Stimulated activated CD8-positive, alpha-beta memory T cell treated with anti-CD3 and anti-CD28 coated beads, Interleukin-12 subunit alpha, Interleukin-12 subunit beta, amount 100 ng/mL, for 1 hour (primary cell): ENCODE measurements around the gene EYS.
"Not testable (repeated sequence)": the region's sequence is repeated elsewhere in the genome, so short reads cannot be mapped to it uniquely, and the experiment has no call there.

ENCODE experiments used
- DNase-seq: peaks from one replicate; pipeline ENCODE4 v3.0.0-alpha.2; 2020; ENCODE audit warnings: low read depth

Gene EYS

DNA sequence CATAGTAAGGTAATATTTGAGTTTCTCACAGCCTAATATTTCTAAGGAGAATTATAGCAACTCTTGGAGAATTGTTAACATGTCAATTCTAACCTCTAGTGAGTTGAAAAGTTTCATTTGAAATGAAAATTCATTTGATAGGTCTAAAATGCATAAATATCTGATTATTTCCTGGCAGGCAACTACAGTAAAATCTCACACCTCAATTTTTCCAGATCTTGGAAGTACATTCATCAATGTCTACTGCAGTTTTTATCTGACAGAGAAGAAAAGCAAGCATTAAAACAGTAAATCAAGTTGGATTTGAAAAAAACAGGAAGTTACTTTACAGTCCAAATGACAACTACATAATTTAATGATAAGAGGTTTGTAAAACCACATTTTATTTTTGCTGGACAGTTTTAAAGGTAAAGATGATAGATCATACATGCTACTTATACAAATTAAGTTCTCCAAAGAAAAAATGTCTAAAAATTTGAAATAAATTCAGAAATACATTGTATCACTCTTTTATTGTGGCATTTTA, 631.3 kb downstream of the EYS start:
- DNase-seq: no peak

DNA sequence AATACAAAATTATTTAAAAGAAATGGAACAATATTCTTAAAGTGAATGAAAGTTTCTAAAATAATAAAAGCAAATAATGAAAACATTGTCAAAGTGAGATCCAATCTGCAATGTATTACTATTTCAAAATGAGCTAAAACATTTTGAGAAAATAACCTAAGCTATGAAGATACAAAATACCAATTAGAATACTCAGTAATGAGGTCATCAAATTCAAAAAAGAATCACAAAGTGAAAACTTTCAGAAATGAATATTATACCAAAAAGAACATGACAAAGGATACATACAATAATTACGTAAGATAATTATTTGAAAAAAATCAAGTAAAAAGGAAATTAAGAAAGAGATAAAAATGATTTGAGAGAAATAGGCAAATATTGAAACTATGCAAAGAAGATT, 634.5 kb downstream of the EYS start:
- DNase-seq: no peak

DNA sequence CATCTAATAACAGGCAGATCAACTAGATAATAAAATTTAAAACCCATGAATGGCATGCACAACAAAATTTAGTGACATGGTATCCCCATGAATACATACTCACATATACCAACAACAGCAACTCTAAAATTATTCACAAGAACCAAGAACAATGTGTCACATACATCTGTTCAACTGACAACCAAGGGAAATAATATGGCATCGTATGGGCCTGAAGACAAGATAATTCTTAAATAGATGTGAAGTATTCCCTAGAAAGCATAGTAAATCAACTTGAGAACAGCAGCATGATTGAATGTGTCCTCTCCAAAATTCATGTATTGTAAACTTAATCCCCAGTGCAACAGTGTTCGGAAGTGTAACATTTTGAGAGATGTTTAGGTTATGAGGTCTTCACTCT, 635.5 kb downstream of the EYS start:
- no peak for DNase-seq

DNA sequence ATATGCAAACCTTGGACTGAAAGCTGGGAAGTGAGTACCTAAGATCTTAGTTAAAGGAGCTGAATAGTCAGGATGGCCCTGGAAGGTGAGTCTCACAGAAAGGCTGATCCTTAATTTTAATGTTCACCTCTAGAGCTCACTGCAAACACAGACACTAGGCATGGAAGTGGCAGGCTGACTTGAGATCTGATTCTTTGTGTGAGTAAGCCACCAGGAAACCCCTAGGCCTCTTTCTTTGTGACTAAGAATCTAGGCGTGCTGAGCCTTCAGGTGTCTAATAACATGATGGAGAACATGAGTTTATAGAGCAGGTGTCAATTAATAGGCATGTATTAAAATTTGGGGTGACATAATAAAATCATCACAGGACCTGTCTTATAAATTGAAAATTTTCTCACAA, 642.2 kb downstream of the EYS start:
- no peak for DNase-seq

DNA sequence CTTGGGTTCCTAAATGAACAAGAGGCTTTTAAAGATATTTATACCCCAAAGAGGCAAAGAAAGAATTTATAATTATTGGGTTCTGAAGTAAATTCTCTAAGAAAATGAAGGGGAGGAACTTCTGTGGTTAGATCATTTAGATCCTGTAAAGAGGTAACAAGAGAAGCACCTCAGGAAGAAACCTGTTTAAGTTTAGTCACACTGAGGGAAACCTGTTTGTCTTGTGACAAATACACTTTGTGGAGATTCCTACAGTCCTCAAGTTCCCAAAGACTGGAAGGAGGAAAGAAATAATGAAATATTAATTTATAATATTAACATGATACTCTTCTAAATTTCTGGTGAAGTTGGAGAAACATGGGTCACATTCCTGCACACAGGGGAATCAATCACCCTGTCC, 647.5 kb downstream of the EYS start:
- DNase-seq: no peak

DNA sequence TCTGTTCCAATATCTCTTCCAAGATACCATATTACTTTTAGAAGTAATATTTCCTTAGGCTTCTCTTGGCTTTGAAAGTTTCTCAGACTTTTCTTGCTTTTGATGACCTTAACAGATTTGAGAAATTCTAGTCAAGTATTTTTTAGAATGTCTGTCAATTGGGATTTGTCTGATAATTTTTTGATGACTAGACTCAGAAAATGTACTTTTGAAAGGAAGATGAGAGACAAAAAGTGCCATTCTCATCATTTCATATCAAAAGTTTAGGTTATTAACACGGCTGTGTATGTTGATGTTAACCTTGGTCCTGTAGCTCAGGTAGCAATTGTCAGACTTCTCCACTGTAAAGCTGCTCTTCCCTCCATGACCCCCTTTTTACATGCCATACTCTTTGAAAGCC, 651.5 kb downstream of the EYS start:
- no peak for DNase-seq

DNA sequence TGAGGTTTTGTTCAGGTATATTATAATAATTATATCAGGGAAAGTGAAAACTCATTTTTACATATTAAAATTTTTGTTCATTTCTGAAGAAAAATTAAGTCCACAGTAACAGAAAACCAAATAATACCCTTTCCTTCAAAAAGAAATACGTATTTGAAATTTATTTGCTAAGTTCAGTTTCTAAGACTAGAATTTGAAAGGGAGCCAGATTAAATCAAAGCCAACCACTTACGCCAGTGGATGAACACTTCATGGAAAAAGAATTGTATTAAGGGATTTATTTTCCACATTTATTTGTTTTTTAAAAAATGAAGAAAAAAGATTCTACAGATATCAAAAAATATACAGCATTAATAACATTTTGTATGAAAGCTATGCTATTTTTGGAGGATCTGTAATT, 654.4 kb downstream of the EYS start:
- DNase-seq: no peak

DNA sequence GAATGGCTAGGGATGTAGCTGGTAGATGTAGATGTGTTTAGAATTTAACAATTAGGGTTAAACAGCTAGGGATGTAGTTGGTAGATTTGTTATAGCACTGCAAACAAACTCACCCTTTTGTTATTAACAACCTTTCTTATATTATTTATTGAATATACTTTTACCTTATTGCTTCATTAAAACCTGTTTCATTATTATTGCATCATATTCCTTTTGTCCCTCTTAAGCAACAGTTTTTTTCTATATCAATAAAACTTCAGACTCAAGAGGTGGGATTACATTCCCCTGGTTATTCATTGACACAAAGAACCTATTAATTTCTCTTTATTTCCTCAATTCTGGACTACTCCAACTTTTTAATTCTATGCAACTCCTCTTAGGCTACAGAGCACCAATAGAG, 661.2 kb downstream of the EYS start:
- no peak for DNase-seq

DNA sequence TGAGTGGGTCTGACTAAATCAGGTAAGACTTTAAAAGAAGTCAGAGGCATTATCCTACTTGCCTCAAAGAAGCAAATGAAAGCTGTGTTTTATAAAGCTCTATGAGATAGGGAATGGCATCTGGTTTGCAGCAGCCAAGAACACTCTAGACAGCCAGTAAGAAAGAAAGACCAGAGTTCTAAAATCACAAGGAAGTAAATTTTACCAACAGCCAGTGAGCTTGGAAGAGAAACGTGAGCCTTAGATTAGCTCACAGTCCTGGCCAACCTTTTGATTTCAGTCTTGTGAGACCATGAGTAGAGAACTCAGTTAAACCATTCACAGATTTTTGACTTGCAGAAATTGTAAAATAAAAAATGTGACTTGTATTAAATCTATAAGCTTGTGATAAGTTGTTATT, 693.0 kb downstream of the EYS start:
- no peak for DNase-seq

DNA sequence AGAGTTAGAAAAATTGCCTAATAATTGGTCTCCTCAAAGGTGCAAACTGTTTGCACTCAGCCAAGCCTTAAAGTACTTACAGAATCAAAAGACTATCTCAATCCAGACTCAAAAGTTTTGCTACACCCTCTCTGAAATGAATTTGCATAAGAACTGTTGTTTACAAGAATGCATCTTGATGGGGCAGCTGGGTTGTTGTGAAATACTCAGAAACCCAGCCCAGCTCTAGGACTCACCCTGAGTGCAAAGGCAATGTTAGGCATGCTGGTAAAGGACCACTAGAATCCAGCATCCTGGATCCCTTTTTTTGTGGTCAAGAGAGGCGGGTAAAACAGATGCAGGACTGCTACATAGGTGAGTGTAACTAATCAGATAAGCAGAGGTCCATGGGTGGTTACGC, 700.2 kb downstream of the EYS start:
- no peak for DNase-seq

DNA sequence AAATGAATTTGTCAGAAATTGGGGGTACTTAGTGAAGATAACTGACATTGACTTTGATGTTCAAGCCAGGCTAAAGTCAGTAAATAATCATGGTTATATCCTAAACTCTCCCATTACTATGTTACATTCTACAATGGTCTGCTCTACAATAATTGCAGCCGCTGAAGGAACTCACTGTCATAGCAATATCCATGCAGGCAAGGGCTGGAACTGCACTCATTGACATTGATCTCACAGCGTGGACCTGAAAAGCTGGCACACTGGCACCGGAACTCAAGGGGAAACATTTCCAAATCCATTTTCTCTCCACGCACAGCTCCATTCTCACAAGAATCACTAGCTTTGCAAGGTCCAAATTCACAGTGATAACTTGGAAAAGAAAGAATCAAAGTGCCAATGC, 702.7 kb downstream of the EYS start:
- DNase-seq: no peak

DNA sequence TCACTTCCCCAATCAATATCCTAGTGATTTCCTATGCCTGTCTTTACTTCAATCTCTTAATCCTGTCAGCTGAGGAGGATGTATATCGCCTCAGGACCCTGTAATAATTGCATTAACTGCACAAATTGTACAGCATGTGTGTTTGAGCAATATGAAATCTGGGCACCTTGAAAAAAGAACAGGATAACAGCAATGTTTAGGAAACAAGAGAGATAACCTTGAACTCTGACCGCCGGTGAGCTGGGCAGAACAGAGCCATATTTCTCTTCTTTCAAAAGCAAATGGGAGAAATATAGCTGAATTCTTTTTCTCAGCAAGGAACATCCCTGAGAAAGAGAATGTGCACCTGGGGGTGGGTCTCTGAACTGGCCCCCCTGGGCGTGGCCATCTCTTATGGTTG, 704.1 kb downstream of the EYS start:
- DNase-seq: not testable (repeated sequence)

DNA sequence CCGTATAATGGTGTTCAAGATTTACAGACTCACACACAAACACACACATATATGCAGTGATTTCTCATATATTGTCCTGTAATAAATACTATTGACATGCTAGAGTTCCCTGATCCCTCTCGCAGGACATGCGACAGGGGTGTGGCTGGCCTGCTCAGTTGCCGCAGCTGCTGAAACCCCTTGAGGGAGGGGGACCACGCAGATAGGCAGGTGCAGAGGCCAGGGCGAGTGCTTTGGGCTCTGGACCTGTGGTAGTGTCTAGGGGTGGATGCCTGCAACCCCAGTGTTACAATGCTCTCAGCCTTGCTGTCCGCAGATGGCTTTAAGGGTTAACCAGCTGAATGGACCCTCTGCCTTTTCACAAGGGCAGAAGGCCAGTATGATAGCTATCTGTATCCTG, 706.2 kb downstream of the EYS start:
- no peak for DNase-seq

DNA sequence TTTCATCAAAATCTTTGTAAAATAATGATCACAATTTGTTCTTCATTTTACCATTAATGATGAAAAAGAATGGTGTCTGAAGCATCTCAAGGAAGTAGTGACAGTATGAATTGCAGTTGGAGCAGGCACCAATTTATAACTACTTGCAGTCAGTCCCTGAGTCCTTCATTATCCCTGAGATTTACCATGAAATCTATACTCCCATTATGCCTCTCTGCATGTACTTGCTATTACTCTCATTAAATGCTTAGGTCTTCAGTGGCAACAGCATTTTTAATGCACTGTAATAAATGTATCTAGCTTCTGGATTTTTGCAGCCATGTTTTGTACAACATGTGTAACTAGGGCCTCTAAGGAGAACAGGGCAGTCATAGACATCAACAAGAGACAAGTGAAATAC, 708.8 kb downstream of the EYS start:
- no peak for DNase-seq

DNA sequence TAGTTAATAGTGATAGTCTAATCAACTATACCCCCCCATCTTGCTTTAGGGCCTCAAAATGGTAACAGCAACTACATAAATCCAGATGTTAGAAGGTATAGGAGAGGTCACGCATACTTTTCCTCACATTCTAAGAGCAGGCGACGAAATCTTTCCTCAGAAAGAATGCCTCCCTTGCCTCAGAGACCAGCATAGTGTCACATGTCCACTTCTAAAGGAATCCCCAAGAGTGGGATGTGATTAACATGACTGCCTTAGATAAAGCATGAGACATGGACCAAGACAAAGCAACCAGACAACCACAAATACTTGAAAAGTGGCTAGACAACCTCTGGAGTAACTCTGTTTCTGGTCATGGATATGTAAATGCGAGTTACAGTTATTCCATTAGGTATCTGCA, 710.7 kb downstream of the EYS start:
- DNase-seq: no peak

DNA sequence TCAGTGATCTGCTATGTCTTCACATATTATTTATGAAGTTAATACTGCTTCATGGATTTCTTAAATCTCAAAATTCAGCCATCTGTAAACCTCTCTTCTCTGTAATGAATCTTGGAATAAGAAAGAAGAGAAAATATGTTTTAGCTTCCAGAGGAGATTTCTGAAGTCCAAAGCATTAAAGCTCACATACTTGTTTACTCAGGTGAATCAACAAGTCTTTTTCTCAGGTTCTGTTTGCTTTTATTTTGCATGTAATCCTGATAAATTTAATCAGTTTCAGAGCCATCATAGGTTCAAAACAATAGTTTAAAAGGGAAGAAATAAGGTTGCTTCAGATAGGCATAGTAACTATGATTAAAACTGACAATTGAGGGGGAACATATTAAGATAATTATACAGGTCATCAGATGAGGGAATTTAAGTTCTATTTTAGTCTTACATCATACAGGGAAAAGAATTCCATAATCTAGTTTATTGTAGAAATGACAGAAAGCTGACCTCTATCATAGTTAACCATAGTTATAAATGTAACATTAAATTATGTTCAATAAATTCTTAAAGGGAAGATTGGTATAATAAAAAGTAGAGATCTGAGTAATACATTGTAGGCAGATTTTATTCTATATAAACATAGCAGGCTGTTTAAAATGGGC, 716.2 kb downstream of the EYS start:
- no peak for DNase-seq

DNA sequence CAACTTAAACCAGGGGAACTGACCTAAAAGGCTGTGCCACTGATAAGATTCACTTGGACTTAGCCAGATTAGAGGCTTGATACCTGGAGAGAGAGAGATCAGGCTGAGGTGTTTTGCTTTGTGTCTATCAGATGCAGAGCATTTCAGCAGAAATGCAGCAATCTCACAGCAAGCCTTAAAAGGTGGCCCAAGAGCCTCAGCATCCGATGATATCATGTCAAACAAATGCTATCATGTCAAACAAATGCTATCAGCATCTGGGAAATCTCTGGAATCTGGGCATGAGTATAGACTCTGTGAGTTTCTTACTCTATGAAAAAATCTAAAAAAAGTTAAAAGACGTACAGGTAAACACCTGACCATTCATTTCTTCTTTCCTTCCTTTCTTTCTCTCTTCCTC, 718.9 kb downstream of the EYS start:
- DNase-seq: no peak

DNA sequence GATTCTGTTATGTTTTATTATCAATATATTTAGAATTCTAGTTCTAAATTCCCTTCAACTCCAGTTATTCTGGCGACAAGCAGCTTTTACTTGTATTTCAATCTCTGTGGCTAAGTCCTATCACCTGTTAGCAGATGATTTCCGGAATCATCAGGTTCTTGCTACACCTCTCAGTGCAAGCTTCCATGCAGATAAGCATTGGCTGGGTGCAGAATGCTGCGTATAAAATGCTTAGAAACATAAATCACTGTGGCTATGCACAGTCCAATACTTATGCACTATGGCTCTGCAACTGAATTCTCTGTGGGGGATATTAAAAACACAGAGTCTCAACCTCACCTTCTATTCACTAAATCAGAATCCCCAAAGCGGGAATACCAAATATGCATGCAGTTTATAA, 720.0 kb downstream of the EYS start:
- DNase-seq: no peak

DNA sequence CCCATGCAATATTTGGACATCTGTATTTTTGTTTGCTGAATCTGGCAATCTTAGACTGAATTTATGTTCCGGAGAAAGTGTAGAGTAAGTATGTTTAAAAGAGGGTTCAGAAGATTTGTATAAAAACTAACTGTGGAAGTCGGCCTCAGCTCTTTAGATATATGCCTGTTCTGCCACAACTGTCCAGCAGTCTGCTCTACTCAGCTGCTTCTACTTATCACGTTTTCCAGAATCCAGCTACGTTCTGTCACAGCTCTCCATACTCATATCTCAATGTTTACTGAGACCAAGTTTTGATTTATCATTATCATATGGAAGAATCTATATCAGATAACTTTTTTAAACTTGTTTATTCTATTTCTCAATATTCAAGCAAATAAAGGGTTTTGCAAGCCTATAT, 721.3 kb downstream of the EYS start:
- DNase-seq: no peak

DNA sequence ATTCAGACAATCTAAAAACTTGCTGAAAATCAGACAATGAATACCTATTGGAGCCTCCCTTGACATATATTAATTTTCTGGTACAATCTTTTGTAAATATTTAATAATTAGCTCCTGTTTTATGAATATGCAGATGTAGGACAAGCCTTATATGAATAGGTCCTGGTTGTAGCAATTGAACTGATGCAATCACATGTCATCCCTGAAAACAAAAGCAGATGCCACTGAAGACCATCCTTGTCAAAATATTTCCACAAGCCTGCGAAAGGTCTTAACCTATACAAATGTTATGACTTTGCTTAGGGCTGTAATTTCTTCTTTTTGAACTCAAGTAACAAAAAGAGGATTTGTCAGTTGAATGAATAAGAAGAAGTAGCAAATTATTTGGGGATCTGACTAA, 722.1 kb downstream of the EYS start:
- no peak for DNase-seq

DNA sequence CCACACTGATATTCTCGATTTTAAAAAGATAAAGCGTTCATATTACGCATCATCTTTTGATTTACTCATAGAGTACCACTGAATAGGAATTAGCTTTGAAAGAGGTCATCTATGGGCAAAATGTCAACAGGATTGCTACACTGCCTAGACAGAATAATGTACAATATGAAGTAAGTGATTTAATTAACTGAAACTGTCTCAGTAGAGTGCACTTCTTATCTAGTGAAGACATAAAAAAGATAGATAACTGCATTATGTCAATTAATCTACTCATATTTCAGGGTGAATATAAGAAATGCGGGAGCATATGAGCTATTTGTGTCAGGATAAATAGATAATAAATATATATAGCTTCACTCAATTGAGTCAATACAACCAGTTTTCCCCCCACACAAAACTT, 723.9 kb downstream of the EYS start:
- no peak for DNase-seq

DNA sequence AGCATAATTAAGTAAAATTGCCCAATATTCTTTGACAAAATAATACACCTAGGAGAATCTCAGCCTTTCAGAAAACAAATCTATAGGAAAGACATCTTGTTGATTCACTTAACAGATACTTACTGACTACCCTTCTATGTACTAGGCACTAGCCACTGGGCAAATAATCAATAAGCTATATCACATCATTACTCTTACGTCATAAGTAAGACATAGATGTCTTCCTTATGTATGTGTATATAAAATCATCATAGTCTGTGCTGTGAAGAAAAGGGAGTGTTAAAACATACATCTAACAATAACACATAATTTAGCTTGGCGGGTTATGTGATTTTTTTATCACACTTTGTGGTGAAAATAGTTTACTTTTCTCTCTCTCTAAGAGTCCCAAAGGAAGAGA, 733.9 kb downstream of the EYS start:
- DNase-seq: no peak

DNA sequence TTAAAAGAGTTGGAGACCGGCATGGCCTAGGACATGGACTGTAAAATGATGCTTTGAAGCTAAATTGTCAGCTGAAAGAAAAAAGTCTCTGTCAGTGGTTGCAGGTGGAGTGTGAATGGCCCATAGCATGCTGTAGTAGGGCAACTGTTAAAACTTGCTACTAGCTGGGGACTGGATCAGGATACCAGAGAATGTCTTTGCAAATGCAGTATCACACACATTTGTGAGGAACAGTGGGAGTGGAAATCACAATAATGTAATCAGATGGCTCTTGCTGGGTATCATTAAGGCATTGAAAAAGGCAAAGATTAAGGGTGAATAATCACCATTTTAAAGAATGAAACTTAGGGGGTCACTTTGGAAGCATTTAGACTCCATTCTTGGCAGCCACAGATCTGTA, 737.9 kb downstream of the EYS start:
- no peak for DNase-seq

DNA sequence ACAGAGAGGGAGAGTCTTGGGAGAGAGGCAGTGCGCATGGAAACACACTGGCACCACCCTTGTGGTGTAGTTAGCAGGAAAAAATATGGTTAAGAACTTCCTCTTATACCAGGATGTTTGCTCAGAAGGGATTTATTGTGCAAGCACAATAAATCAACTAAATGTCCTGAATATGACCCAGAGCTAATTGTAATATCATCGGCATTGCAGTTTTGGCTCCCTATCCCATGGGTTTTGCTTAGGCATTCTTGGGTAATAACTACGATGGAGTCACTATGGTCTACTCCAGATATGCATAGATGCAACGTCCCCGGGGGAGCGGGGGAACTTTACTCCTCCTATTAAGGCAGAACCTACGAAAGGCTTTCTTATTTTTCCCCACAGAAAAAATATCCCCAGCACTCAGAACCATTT, 751.6 kb downstream of the EYS start:
- no peak for DNase-seq

DNA sequence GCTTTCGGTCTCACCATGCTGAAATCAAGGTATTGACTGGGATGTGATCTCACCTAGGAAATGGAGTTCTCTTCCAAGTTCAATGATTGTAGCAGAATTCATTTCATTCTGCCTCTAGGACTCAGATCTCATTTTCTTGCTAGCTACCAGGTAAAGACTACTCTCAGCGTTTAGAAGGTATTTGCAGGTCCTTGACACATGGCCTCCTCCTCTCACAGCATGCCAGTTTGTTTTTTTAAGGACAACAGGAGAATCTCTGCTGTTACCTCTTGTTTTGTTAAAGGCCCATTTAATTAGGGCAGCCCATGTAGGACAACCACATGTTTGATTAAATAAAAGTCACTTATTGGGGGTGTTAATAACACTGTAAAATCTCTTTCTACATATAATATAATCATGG, 757.8 kb downstream of the EYS start:
- no peak for DNase-seq
